GM03348 (cell line): ENCODE measurements around the gene DDX41.
A peak's percentile ranks its signal among the peaks of the same experiment; 100 is the strongest.
"Not testable (repeated sequence)": the region's sequence is repeated elsewhere in the genome, so short reads cannot be mapped to it uniquely, and the experiment has no call there.

Experiments
- DNase-seq: peaks from one replicate; pipeline ENCODE4 v3.0.0; 2012; ENCODE audit warnings: low spot score

The DDX41 gene

DNA sequence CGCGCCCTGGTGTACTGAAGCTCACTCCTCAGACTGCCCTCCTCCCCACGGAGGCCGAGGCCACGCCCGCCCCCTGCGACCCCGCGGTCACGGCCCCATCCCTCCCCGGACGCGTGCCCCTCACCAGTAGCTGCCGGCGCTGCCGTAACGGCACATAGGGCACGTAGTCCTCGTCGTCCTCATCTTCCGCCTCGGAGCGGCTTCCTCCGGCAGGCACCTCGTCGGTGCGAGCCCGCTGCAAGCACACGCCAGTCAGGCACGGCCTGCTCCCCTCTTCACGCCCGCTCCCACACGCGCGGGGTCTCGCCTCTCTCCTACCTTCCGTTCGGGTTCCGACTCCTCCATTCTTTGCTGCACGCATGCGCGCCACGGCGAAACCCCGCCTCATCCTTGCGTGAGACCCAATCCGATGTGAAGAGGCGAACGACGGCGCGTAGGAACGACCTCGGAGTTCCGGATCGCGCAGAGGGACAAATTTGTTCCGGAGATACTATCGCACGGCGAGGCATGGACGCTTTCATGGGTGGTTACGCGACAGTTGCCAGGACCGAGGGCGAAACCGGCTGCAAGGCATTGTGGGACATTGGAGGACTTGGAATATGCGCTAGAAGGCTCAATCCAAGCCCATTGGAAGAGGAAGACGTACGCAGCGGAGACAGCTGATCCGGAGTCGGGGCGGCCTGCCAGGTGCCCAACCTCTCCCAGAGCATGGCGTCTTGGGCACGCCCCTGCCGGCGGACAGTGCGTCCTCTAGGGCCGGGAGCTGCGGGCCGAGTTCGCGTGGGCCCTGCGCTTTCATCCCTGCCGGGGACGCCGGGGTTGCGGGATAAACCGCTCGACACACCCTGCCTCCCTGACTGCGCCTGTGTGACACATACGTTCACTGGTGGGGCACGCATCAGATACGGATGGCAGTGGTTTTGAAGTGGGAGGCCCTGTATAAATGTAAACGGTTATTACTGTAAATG, at the start of gene DDX41:
Gene DDX41, minus strand, starts transcription at position 361 of the 968 bp plus-strand sequence. Its CDS starts 16 bp downstream, at position 345.
- DNase-seq, result peak; percentile 97

DNA sequence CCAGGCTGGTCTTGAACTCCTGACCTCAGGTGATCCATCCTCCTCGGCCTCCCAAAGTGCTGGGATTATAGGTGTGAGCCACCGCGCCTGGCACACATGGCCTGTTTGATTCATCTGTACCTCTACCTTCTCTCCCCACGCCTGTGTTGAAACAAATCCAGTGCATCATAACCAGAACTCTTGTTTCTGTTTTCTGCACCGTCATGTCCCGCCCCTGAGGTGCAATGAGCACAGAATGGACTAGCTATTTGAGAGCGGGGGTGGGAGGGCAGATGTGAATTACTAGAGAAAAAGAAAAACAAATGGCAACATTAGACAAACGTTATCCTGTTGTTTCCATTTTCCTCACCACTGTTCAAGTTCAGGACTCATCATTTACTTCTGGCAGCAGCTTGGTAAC, 48.3 kb upstream of the DDX41 start:
- no peak for DNase-seq

DNA sequence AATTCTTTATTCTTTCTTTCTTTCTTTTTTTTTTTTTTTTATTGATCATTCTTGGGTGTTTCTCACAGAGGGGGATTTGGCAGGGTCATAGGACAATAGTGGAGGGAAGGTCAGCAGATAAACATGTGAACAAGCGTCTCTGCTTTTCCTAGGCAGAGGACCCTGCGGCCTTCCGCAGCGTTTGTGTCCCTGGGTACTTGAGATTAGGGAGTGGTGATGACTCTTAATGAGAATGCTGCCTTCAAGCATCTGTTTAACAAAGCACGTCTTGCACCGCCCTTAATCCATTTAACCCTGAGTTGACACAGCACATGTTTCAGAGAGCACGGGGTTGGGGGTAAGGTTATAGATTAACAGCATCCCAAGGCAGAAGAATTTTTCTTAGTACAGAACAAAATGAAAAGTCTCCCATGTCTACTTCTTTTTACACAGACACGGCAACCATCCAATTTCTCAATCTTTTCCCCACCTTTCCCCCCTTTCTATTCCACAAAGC, 42.7 kb upstream of the DDX41 start:
- DNase-seq, result not testable (repeated sequence)

DNA sequence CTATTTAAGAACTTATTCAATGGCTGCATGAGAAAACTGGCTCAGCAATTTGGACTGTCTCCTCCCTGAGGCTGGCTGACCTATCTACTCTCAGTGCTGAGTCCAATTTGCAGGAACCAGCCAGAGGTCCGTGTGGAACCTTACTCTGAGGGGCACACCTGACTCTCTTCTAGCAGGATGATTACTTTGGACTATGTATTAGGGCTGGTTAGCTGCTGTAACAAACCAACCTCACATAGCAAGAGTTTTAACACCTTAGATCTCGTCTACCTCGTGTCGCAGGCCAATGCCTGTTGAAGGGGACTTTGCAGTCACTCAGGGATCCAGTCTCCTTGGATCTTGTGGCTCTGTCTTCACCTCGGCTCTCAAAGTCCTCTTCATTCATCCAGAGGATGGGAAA, 41.0 kb upstream of the DDX41 start:
- no peak for DNase-seq

DNA sequence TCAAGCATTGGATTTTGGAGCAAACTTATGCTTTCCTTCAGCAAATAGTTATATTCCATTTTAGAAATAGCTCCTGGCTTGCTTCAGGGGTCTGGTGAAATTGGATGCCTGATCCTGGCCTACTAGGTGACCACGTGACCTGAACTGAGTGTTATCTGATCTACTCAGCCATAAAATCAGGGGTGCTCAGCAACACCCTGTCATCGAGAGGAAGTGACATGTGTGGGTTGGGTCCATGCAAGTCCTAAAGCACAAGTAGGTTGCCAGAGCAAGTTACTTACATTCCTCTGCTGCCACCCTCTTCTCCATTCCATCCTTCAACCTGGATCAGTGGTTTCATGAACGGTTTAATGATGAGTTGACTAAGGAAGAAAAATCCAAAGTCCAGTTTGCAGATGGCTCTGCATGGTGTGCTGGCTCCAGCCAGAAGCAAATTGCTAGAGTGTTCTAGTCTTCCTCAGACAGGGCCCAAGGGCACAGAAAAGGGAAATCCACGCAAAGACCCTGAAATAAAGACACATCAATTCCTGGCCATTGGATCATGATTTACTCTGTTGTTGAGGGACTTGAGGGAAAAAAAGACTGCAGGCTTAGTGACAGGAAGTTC, 40.4 kb upstream of the DDX41 start:
- no peak for DNase-seq

DNA sequence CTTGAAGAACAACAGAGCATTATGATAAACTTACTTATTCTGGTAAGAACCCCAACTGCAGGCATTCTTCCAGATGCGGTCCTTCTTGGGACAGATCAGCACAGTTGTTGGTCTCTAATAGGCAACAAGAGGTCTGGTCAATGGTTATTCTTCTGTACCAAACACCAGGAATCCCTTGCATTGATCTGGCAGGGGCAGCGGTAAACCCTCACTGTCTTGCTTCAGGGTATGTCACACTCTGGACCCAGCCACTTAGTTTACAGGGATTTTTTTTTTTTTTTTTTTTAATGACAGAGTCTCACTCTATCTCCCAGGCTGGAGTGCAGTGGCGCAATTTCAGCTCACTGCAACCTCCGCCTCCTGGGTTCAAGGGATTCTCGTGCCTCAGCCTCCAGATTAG, 38.9 kb upstream of the DDX41 start:
- no peak for DNase-seq

DNA sequence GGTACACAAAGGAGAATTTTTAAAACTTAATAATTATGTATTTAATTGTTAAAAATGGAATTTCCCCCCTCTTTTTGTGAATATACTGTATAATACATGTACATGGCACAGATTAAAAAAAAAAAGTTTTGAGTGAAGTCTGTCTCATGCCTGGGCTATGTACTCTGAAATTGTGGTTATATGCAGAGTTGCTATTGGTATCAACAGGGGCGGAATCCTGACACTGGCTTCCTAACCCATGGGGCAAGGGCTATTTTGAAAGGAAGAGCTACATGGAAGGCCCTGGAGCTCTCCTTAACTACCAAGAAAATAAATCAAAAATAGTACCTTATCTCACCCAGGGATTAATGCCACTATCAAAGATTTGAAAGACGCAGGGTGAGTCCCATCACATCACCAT, 38.5 kb upstream of the DDX41 start:
- DNase-seq, result no peak

DNA sequence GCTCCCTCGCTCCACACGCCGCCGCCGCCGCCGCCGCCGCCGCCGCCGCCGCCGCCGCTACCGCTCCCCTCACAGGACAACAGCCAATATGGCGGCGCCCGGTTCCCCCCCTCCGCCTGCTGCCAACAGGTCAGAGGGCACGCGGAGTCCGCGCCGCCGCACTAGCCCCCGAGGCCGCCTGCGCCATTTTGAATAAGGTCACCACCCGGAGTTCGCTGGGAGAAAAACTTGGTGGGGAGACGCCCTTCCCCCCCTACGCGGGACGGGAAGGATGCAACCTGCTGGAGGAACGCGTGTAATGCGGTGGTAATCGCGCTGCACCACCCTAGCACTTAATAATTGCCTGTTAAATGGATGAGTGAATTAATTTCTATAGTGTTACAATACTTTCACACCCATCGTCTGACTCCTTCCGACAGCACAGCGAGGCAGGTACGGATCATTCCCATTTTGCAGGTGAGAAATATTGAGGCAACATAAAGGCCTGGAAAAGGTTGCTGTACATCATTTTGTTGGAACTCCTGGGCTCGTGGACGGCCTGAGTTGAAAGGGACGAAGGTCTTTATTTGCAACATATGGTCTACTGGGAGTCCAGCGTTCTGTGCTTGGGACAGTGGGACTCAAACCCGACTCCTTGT, 37.8 kb upstream of the DDX41 start, which contains the start of gene FAM193B:
Gene FAM193B, minus strand, starts transcription at position 90 of the 638 bp plus-strand sequence. CDS start 105 bp downstream, outside the sequence.
- DNase-seq, result peak; percentile 98

DNA sequence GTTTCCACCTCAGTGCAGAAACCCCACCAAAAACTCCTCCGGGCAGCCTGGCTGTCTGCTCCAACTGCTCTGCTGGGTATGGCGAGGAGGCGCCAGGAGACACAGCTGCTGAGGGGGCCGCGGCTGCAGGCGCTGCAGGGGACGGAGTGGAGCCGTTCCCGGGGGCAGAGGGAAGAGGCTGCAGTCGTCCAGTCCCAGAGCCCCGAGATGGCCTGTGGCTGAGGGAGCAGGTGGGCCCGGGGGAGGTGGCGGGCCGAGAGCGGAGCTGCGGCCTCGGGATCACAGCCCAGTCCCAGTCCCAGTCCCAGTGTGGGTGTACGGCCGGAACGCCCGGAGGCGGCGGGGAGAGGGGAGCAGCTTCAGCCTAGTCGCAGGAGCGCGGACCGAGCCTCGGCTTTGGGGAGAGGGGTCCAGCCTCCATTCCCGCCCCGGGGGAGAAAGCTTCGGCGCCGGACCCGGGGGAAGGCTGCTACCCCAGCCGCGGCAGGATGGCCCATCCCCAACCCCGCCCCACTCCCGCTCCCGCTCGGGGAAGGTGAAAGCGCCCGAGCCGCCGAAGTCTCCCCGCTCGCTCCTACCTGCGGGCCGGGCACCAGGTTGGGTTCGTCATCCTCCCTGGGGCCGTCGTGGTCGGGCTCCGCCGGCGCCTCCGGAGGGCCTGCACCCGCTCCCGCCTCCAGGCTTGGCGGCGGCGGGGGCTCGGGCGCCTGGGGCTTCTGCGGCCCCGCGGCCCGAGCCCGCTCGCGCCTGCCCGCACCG, 37.1 kb upstream of the DDX41 start:
- DNase-seq, result peak; percentile 67

DNA sequence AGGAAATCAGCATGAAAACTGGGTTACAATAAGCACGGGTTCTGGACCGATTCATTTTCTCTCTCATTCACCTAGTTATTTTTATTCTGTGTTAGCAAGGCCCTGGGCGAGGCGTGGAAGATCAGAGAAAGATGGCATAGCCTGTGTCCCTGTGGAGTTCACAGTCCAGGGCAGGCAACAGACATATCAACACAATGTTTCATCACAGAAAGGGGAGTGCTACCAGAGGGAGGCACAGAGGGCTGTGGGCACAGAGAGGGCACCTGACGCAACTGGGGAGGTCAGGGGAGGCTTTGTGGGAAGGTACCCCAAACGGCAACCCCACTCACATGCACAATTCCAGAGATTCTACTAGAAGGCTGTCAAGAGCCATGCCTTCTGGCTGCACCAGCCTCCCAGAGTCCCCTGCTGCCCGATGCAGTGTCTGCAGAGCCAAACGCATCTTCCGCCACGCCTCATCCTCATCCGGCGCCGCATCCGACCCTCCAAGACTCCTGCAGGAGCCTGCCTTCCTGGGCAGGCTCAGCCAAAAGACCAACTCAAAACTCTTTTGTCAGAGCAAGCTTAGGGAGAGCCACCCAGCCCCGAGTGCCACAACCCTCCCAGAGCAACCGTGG, 36.2 kb upstream of the DDX41 start:
- peak; percentile 61 for DNase-seq

DNA sequence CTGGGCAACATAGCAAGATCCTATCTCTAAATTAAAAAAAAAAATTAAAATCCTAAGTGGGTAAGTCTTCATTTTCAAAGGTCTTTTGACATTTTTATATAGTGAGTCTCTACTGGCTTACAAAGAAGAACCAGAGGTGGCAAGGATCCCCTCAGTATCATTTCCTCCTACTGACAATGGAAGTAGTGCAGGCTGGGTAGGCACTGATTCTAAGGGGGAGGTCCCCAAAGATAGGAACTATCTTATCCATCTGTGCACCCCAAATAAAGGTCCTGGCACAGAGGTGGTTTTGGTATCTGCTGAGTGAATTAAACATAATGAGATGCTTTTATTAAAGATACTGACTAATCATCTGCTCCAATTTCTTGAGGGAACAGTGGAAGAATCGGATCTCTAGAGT, 33.4 kb upstream of the DDX41 start:
- no peak for DNase-seq

DNA sequence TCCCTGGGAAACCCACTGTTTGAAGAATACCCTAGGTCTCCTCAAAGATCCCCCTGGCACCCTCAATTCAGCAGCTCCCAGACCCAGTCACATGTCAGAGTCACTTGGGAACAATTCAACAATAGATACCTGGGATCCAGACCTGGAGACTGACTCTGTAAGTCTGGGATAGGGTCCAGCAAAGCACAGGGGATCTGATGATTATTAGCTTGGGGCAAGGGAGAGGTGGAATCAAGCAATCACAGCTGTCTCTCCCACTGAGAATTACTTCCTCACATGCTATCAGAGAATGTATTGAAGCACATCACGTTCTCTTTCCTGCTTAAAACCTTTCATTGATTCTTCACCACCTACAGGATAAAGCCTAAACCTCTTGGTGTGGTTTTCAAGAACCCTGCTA, 31.7 kb upstream of the DDX41 start:
- DNase-seq, result no peak

DNA sequence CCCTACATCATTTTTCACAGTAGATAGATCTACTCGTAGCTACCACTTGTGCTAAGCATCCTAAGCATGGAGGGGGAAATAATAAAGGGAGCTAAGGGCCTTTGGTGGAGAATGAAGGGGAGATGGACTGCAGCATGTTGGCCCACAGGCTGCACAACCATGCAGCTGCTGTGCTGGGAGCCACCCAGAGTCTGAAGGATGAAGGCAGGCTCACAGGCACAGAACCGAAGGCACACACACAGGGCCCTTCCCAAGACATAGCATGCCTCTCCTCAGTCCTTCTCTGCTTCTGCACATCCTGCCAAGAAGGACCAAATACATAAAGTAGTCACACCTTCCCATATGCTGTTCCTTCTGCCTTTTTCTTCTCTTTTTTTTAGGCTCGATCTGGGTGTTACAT, 31.0 kb upstream of the DDX41 start:
- no peak for DNase-seq

DNA sequence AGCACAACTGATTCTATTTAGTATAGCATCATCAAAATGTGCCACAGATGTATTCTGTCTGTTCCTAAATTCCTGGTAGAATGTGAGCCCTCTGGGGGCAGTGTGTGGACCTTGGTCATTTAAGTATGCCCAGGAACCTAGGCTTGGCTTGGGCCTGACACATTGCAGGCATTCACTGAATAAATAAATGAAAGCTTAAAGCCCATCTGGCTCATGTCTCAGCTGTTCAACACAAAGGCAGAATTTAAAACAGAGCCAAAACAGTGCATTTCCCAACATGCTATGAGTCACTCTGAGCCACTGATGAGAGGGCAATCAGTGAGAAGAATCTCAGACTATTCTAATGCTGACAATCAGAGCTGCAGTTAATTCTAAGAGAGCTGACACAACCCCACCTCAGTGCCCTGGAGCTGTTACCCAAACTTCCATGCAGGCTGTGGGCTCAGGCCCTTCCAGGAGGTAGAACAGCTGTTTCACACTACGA, 29.5 kb upstream of the DDX41 start:
- peak; percentile 86 for DNase-seq

DNA sequence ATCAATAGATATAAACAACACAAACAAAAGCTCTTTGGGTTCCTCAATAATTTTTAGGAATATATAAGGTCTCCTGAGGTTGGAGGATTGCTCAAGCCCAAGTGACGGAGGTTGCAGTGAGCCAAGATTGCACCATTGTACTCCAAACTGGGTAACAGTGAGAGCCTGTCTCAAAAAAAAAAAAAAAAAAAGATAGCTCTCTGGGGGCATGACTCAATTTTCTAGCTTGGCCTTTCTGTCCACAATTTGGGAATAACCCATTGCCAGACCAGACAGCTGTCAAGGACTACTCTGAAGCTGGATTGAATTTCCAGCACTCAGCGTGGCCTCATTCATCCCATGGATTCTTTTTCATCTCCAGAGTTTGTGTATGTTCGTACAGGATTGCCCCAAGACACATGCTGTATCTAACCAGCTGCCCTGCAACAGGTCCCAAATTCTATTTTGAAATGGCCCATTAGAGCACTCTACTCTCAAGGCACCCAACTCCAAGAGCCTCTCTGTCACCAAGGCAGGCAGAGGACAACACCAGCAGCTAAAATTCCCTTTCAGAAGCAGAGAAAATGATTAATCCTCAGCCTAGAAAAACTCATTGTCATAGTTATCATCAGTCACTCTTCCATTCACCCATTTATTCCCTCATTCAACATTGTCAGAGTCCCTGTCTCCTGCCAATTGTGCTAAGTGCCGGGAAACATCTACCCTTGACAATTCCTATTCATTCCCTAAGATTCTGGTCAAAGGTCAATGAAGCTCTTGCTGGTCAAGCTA, 28.9 kb upstream of the DDX41 start:
- DNase-seq, result peak; percentile 73

DNA sequence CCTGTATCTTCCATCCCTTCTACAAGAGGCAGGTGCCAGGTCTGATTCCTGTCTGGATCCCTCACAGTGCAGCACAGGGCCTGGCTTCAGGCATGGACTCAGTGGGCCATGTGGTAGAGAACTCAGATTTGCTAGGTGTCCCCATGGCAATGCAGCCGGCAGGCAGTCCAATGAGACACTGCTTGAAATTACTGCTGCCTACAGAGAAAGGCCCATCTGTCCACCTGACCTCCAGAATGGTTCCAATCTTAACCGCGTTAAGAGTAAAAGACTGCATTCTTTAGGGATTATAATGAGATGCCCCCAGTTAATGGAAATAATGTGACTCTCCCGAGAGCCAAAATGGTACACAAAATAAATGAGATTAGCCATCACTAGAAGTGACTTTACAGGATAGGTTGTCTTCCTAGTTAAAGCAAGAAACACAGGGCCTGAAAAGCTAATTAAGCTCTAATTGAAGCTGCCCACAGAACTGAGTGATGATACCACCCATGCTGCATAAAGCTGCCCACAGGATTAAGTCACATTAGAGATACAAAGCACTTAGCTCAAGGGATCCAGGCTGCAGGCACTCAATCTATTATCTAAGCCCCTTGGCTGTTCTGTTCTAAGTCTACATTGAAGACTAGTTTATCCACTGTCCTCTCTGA, 26.2 kb upstream of the DDX41 start:
- DNase-seq, result no peak

DNA sequence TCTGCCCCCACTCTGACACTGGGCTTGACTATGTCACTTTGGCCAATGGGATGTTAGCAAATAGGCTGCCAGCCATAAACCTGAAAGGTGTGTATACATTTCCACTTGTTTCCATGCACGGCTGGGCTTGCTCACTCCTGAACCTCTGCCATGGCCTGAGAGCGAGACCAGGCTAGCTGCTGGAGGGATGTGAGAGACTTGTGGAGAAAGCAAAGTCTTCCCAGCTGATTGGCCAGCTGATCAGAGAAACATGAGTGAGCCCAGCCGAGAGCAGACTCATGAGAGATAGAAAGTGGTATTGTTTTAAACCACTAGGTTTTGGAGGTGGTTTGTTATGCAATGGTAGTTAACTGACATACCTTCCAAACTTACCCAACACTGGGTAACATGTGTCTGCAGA, 23.7 kb upstream of the DDX41 start:
- DNase-seq, result no peak

DNA sequence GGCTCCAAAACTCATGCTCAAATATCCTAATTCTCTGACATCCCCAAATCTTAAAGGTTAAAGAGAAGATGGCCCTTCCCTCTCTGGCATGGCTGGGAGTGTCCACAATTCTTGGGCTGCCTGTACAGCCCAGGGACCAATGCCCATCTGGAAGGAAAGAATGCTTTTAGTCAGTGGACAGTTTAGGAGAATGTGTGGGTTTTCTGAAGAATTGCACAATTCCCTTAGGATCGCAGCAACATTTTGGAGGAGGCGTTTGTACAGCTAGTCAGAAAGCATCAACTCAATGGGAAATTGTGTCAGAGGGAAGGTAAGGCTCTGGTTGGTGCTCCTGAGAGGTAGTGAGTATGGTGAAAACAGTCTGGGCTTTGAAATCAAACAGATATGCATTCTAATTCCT, 22.6 kb upstream of the DDX41 start:
- peak; percentile 89 for DNase-seq

DNA sequence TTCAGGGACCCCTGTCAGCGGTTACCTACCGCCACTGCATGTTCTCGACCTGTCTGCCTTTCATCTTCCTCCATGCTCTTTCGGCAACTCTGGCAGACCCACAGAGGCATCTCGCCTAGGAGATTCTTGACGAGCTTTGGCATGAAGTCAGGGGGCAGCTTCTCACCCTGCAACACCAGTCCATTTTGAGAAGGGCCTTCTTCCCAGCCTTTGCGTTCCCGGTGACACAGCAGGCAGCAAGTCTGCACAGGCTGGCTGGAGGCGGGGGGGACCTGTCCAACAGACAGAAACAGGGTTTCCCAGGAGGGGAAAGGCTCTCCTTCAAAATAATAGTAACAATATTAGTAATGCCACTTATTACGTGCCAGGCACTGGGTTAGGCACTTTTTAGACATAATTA, 22.1 kb upstream of the DDX41 start:
- DNase-seq, result no peak
